ENCODE results near the gene TINAG. TPM values are rescaled to one million over a fixed set of nuclear protein-coding genes. Genes with fewer than 3 reads are reported as not detected.

The TINAG gene
- total and polyA plus RNA-seq, 2 of the 13 experiments (the other 11 are each of a cell fraction or from before 2014, with no cell fraction given) = 0.08 to 0.15 TPM

DNA sequence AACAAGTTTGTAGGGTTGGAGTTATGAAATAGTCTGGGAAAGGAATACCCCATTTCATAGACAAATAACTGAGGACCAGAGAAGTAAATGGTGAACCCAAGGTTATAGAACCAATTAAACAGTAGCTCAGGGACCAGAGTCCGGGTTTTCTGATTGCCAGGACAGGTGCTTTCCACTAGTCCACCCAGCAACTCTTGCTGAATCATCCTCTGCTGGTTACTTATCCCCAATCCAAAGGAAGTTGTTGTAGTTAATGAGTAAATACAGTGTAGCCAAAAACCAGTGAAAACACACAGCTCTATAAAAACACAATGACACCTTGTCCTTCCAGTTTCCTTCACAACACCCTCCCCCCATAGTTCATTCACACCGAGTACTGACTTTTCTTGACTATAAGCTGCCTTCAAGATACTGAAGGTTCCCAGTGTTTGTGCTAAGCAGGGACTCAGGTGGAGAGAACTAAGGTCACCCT is 766 bp upstream of the TINAG start (continued):
- TF ChIP-seq GABPA (IDR thresholded peaks at IDR 0.05; ENCODE audit: low read depth, low read length) = no peak
- 0 out of 2 replicates have a peak, but pooled peaks have one; percentile 20 for TF ChIP-seq GABPA (CRISPR knock-in tag; IDR thresholded peaks at IDR 0.05; ENCODE audit: low read depth)
- TF ChIP-seq DNMT3B (CRISPR knock-in tag; conservative IDR thresholded peaks at IDR 0.05) = no peak
- peak; percentile 36; the same call in 1 of the 2 replicates for TF ChIP-seq HNF4A (CRISPR knock-in tag; IDR thresholded peaks at IDR 0.05)
- TF ChIP-seq, protein P1, sequence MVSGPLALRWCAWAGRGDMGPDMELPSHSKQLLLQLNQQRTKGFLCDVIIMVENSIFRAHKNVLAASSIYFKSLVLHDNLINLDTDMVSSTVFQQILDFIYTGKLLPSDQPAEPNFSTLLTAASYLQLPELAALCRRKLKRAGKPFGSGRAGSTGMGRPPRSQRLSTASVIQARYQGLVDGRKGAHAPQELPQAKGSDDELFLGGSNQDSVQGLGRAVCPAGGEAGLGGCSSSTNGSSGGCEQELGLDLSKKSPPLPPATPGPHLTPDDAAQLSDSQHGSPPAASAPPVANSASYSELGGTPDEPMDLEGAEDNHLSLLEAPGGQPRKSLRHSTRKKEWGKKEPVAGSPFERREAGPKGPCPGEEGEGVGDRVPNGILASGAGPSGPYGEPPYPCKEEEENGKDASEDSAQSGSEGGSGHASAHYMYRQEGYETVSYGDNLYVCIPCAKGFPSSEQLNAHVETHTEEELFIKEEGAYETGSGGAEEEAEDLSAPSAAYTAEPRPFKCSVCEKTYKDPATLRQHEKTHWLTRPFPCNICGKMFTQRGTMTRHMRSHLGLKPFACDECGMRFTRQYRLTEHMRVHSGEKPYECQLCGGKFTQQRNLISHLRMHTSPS (CRISPR knock-in tag; IDR thresholded peaks at IDR 0.05; ENCODE audit: low read depth) = no peak
- TF ChIP-seq ZNF3 (CRISPR knock-in tag; IDR thresholded peaks at IDR 0.05) = no peak
- TF ChIP-seq, protein P2, sequence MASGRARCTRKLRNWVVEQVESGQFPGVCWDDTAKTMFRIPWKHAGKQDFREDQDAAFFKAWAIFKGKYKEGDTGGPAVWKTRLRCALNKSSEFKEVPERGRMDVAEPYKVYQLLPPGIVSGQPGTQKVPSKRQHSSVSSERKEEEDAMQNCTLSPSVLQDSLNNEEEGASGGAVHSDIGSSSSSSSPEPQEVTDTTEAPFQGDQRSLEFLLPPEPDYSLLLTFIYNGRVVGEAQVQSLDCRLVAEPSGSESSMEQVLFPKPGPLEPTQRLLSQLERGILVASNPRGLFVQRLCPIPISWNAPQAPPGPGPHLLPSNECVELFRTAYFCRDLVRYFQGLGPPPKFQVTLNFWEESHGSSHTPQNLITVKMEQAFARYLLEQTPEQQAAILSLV (CRISPR knock-in tag; IDR thresholded peaks at IDR 0.05; ENCODE audit: borderline replicate concordance) = no peak
- no peak for TF ChIP-seq FOXP1 (IDR thresholded peaks at IDR 0.05)
- TF ChIP-seq FOXP1 (CRISPR knock-in tag; IDR thresholded peaks at IDR 0.05) = peak; percentile 64
- TF ChIP-seq ZNF20 (CRISPR knock-in tag; IDR thresholded peaks at IDR 0.05) = no peak
- TF ChIP-seq, protein P3, sequence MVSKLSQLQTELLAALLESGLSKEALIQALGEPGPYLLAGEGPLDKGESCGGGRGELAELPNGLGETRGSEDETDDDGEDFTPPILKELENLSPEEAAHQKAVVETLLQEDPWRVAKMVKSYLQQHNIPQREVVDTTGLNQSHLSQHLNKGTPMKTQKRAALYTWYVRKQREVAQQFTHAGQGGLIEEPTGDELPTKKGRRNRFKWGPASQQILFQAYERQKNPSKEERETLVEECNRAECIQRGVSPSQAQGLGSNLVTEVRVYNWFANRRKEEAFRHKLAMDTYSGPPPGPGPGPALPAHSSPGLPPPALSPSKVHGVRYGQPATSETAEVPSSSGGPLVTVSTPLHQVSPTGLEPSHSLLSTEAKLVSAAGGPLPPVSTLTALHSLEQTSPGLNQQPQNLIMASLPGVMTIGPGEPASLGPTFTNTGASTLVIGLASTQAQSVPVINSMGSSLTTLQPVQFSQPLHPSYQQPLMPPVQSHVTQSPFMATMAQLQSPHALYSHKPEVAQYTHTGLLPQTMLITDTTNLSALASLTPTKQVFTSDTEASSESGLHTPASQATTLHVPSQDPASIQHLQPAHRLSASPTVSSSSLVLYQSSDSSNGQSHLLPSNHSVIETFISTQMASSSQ (IDR thresholded peaks at IDR 0.05; ENCODE audit: low read depth) = peak; percentile 87
- TF ChIP-seq, protein P3 (CRISPR knock-in tag; IDR thresholded peaks at IDR 0.05; ENCODE audit: borderline replicate concordance) = no peak
- TF ChIP-seq, protein P4, sequence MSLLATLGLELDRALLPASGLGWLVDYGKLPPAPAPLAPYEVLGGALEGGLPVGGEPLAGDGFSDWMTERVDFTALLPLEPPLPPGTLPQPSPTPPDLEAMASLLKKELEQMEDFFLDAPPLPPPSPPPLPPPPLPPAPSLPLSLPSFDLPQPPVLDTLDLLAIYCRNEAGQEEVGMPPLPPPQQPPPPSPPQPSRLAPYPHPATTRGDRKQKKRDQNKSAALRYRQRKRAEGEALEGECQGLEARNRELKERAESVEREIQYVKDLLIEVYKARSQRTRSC (CRISPR knock-in tag; IDR thresholded peaks at IDR 0.05; ENCODE audit: low read depth) = no peak
- no peak for TF ChIP-seq PHF8 (CRISPR knock-in tag; IDR thresholded peaks at IDR 0.05)
- TF ChIP-seq ZNF224 (CRISPR knock-in tag; IDR thresholded peaks at IDR 0.05) = no peak
- TF ChIP-seq NBN (conservative IDR thresholded peaks at IDR 0.05) = no peak
- TF ChIP-seq CENPT (CRISPR knock-in tag; IDR thresholded peaks at IDR 0.05; ENCODE audit: low read depth) = no peak
- TF ChIP-seq ZNF264 (CRISPR knock-in tag; IDR thresholded peaks at IDR 0.05) = no peak
- TF ChIP-seq, protein P5, sequence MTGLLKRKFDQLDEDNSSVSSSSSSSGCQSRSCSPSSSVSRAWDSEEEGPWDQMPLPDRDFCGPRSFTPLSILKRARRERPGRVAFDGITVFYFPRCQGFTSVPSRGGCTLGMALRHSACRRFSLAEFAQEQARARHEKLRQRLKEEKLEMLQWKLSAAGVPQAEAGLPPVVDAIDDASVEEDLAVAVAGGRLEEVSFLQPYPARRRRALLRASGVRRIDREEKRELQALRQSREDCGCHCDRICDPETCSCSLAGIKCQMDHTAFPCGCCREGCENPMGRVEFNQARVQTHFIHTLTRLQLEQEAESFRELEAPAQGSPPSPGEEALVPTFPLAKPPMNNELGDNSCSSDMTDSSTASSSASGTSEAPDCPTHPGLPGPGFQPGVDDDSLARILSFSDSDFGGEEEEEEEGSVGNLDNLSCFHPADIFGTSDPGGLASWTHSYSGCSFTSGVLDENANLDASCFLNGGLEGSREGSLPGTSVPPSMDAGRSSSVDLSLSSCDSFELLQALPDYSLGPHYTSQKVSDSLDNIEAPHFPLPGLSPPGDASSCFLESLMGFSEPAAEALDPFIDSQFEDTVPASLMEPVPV (CRISPR knock-in tag; IDR thresholded peaks at IDR 0.05) = no peak
- TF ChIP-seq, protein P6, sequence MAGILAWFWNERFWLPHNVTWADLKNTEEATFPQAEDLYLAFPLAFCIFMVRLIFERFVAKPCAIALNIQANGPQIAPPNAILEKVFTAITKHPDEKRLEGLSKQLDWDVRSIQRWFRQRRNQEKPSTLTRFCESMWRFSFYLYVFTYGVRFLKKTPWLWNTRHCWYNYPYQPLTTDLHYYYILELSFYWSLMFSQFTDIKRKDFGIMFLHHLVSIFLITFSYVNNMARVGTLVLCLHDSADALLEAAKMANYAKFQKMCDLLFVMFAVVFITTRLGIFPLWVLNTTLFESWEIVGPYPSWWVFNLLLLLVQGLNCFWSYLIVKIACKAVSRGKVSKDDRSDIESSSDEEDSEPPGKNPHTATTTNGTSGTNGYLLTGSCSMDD (CRISPR knock-in tag; IDR thresholded peaks at IDR 0.05) = no peak
- peak; percentile 43; the same call in 1 of the 2 replicates for TF ChIP-seq SOX13 (IDR thresholded peaks at IDR 0.05)
- TF ChIP-seq SOX13 (CRISPR knock-in tag; conservative IDR thresholded peaks at IDR 0.05 in 1 of 2, IDR thresholded peaks at IDR 0.05 in 1 of 2) = no peak
